Superior temporal gyrus (tissue), 1 donor: ENCODE data around the gene BHLHE41.

Experiments used
- DNase-seq: peaks from one replicate; pipeline ENCODE4 v3.0.0-alpha.2; 2016; ENCODE audit errors: extremely low spot score

The BHLHE41 gene

GRCh38 chr12:26134540-26134939 is 9.7 kb upstream of the BHLHE41 start:
- no peak for DNase-seq

- DNase-seq: no peak
These were observed 8.7 kb upstream of the BHLHE41 start for GRCh38 chr12:26133521-26133920.

- DNase-seq: no peak
These were observed 8.0 kb upstream of the BHLHE41 start for GRCh38 chr12:26132866-26133265.

DNA sequence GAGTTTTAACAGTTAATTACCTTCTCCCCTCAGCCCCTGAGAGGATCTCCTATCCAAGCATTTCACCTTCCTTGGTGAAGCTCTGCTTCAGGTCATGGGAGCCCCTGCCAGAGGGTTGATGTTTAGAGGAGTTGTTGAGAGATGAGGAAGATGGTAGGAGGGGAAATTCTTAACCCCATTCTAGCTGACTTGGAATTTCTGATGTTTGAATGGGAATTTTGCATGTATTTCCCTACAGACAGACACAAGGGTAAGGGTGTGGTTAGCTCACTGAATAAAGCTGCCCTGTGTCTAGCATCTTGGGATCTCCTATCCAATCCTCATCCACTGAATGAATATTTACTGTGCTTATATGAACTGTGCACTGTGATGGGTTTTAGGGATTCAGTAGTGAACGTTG is 7.1 kb upstream of the BHLHE41 start:
- DNase-seq: no peak

GRCh38 chr12:26130728-26131127 is 5.9 kb upstream of the BHLHE41 start:
- no peak for DNase-seq

- DNase-seq: no peak
These were observed 3.3 kb upstream of the BHLHE41 start for GRCh38 chr12:26128168-26128567.

DNA sequence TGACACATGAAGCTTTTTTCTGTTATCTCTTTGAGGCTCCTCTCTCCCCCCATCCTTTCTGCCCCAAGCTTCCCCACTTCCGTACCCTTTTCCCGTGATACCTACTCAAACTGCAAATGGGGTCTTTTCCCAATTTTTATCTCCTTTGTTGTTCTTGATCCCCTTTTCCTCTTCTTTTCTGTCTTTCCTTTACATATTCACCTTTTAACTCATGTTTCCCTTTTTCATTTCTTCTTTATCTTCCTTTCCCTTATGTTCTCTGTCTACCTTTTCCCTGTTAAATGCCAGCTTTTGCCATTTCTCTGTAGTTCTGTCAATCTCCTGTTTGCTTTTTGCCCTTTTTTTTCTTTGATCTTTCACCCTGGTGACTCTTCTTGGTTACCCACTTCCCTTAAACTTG is 2.6 kb upstream of the BHLHE41 start:
- DNase-seq: no peak

DNA sequence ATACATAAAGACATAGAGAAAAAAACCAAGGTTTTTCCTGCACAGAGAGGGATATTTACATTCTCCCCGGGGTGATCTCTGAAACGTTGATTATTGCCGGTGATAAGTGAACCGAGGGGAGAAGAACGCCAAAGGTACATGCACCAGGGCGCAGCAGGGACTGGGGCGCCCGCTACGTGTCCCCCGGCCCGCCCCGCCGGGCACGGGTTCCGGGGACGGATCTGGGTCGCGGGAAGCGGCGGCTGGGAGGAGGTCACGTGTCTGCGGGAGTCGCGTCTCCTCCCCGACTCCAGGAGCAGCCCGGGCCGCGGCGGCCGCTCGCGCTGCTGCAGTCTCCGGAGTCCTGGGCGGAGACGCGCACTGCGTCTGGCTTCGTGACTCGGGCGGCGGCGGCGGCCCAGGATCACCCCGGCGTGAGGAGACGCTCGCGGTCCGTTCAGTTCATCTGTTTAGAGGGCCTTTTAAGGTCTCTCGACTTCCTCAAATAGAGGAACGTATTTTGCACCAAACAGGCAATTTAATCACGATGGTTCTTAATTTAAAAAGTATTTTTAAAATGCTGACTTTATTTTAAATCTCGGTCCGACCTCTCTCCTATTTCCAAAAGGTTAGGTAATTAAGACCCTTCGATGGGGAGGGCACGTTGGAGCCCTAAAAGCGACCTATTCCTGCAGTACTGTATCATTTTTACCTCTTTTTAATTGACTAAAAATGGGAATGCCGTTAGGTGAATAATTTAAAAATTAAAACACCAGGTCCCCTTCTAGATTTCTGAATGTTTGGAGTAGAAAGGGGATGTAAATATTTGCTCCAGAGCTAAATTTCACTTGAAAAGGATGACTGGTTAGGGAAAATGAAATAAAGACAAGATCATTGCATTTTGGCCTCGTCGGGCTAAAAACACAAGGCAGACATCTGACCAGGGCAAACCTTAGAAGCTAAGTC is 1.8 kb upstream of the BHLHE41 start:
- peak; percentile 84 for DNase-seq

- peak; percentile 83 for DNase-seq
These were observed 833 bp upstream of the BHLHE41 start for GRCh38 chr12:26125400-26126339.

DNA sequence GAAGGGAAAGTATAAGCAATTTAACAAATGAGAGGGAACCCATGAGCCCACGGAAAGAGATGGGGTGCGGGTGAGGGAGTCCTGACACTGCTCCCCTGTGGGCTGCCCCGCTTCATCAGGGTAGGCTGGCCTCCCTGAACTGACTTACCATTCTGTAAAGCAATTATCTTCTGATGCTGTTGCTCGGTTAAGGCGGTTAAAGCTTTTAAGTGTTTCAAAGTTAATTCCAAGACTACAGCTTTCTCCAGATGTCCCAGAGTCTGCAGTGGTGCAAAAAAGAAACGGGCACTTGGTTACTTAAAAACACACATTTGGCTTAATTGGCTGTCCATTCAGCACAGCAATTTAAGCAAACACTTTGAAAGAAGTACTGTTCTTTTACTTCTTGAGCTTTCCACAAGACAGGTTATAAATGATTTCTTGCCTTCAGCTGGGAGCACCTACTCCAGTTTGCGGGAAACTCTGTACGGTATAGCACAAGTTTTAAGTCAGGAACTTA is 1.3 kb downstream of the BHLHE41 start:
- no peak for DNase-seq

- peak; percentile 90 for DNase-seq
These were observed 2.0 kb downstream of the BHLHE41 start for GRCh38 chr12:26122681-26123481.

DNA sequence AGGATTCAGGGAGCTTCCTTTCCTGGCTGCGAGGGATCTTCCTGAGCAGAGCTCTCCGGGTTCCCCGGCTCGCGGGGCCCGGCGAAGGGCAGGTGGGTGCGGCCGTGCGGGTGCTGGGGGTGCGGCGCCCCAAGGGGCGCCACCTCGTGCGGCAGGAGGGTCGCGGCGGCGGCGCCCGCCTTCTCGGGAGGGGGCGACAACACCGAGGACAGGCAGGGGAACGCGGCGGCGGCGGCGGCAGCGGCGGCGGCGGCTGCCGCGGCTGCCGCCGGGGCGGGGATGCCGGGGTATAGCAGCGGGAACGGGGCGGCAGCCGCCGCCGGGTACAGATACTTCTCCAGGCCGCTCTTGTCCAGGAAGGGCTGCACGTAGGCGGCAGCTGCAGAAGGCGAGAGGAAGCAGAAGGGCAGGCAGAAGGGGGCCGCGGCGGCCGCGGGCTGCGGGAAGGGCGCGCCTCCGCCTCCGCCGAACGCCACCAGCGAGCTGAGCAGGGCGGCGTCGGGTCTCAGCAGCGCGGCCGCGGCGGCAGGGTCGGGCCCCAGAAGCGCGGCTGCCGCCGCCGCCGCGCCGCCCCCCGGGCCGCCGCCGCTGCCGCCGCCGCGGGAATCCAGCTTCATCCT is 2.7 kb downstream of the BHLHE41 start:
- no peak for DNase-seq

DNA sequence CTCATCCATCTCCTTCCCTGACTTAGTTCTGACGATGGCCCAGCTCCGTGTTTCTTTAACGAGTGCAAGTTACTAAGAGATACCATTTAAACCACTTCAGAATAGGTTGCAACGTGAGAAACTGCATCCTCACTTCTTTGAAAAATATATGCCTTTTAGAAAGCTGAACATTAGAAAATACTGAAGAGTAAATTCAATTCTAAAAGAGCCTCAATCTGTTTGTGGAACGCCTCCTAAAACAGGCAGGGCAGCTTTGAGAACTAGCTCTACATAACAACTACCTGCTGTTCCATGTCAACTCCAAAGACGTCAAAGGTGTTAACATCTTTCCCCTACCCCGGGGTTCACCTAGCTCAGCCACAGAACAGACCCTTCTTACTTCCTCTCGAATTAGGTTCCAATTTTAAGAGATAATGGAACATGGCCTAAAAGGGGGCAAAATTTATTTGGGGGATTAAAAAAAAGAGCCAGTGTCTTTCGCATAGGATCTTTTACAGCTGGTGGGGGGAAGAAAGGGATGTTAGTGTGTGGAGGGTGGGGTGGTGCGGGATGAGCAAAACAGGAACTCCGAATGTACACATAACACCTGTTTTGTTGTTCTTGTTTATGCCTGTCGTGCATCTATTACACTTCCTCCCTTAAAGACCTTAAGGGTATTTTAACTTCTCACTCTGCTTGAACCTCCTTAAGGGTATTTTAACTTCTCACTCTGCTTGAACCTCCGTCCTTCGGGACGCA is 3.3 kb downstream of the BHLHE41 start:
- DNase-seq: peak; percentile 63

DNA sequence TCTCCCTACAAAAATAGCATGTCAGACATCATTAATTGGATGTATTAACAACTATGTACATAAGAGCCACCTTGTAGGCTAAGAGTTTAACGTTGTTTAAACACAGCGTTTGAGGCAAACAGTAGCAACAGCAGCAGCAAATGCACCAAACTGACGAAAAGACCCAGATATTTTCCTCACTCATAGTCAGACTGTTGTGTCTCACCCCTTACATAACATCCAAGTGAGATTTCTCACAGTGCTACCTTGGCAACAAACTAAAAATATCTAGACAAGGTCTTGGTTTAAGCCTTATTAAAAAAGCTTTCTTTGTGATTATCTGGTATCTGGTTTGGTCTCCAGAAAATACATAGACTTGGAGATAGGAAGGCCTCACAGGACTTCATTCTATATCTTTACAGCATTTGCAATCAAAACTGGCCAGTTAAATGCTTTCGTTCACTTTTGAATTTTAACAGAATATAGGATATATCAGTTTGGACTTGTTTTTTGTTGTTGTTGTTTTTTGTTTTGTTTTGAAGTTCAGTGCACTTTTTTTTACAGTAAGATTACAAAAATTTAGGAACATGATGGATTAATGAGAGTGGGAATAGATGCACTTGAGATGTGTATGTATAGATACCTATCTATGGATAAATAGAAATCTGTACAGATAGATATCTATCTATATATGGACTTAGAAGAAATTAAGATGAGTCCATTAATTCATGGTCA is 4.1 kb downstream of the BHLHE41 start:
- peak; percentile 88 for DNase-seq

DNA sequence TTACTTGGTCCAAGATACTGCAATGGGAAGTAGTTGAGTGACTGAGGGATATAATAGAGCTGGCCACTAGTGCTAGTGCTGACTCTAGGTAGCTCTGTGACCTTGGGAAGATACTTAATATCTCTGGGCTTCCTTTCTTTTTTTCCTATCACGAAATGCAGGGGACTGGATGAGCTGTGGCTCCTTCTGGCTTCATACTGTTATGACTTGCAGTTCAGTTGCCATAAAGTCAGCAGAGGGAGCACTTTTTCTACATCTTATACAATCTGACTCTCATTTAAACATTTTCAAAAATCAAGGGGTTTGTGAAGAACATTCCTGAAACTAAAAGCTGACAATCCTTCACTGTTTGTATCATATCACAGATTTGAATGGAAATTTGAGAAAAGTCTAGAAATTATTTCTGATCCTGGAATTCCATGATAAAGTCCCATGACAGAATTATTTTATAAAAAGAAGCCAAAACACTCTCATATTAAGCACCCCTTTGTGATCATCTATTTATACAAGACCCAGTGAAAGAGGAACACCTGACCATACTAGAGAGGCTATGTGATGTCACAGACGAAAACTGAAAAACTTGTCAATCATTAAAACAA is 5.3 kb downstream of the BHLHE41 start:
- peak; percentile 95 for DNase-seq

GRCh38 chr12:26118308-26118707 is 6.5 kb downstream of the BHLHE41 start:
- DNase-seq: peak; percentile 68

DNA sequence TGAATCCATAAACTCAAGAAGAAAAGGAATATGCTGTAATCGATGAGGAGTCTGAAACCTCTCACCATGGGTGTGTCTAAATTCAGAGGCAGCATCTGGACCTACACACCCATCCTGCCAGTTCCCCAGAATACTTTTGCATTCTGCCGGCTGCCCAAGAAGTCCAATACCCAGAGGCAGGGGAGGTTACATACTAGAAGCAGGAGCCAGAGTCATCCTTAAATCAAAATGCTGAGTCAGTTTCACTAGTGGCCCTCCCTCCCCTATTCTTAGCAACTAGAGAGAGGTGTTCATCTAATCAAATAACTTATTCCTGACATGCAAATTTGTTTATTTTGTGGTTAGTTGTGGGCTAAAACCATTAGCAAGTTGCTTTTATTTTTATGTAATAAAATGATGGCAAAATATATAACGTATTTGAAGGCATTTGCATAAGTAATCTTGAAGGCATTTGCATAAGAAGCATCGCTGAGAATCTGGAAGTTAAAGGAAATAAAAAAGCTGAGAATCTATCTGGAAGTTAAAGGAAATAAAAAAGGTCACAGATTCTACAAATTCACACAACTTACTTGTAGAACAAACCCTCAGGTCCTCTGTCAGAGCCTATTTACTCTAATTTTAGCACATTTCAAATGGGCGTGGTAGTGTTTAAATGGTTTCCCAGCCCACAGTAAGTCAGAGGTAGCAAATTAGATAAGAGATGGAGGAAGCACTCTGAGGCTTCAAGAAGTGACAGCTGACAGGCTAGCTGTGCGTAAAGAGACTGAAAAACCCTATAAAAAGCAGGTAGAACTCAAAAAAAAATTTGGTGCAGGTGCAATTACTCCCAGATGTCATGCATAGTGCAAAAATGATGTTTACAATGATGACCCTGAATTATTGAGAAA is 7.8 kb downstream of the BHLHE41 start:
- peak; percentile 71 for DNase-seq

GRCh38 chr12:26114720-26115401 is 10.0 kb downstream of the BHLHE41 start:
- DNase-seq: peak; percentile 71
